Parathyroid adenoma (tissue), 2 donors: ENCODE measurements around the gene DMWD.

Source experiments
- H2AFZ ChIP-seq: fragments of 300-600 bp; sonication (generic); one replicate; pipeline ENCODE4 v1.7.0; 2017; ENCODE audit warnings: antibody characterized with exemption, mild to moderate bottlenecking
- H3K27ac ChIP-seq: fragments of 300-600 bp; sonication (generic); one replicate; pipeline ENCODE4 v1.7.0; 2017
- H3K27me3 ChIP-seq: fragments of 300-600 bp; sonication (generic); one replicate; pipeline ENCODE4 v1.7.0; 2017; ENCODE audit warnings: low read length; ENCODE audit not compliant: control insufficient read depth, insufficient read depth
- H3K36me3 ChIP-seq: fragments of 300-600 bp; sonication (generic); one replicate; pipeline ENCODE4 v1.7.0; 2017; ENCODE audit warnings: low read length; ENCODE audit not compliant: control insufficient read depth, insufficient read depth
- H3K4me1 ChIP-seq: fragments of 300-600 bp; sonication (generic); one replicate; pipeline ENCODE4 v1.7.0; 2017; ENCODE audit warnings: control low read depth
- H3K4me2 ChIP-seq: fragments of 300-600 bp; sonication (generic); one replicate; pipeline ENCODE4 v1.7.0; 2017; ENCODE audit warnings: low read length
- H3K4me3 ChIP-seq: fragments of 300-600 bp; sonication (generic); one replicate; pipeline ENCODE4 v1.7.0; 2017; ENCODE audit warnings: low read depth, low read length
- H3K79me2 ChIP-seq: fragments of 300-600 bp; sonication (generic); one replicate; pipeline ENCODE4 v1.7.0; 2017; ENCODE audit warnings: control low read depth
- H3K9ac ChIP-seq: fragments of 300-600 bp; sonication (generic); one replicate; pipeline ENCODE4 v1.7.0; 2017; ENCODE audit warnings: mild to moderate bottlenecking
- H3K9me3 ChIP-seq: fragments of 300-600 bp; sonication (generic); one replicate; pipeline ENCODE4 v1.7.0; 2017; ENCODE audit warnings: low read length; ENCODE audit not compliant: control insufficient read depth
- TF ChIP-seq, protein P1 (sequence below): fragments of 300-600 bp; sonication (generic); IDR thresholded peaks from one replicate; pipeline ENCODE4 v1.7.0; 2017; ENCODE audit warnings: antibody characterized with exemption, mild to moderate bottlenecking
- donor health status: primary hyperparathyroidism.

DMWD gene

DNA sequence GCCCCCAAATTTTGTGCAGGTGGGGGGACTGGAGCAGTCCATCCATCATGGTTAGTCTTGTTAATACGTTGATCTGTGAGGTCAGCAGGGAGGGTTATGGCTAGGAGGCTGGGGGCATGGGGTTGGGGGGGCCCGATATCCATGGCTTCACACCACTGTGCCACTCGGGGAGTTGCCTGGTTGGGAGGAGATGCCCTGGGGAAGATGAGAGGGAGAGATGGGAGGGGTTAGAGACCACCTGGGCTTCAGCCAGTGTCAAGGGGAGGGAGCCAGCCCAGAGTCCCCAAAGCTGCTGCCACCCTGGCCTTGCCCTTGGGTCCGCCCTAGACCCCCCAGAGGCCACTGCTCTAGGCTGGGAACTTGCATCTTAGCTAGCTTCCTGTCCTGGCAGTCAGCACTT, 8.5 kb downstream of the DMWD start:
- H2AFZ ChIP-seq: no peak overlapping the region
- H3K4me3 ChIP-seq: no peak overlapping the region
- peaks cover 10% of the 10 kb centered on the region for H3K4me1 ChIP-seq
- H3K9ac ChIP-seq: no peak overlapping the region
- TF ChIP-seq, protein P1, sequence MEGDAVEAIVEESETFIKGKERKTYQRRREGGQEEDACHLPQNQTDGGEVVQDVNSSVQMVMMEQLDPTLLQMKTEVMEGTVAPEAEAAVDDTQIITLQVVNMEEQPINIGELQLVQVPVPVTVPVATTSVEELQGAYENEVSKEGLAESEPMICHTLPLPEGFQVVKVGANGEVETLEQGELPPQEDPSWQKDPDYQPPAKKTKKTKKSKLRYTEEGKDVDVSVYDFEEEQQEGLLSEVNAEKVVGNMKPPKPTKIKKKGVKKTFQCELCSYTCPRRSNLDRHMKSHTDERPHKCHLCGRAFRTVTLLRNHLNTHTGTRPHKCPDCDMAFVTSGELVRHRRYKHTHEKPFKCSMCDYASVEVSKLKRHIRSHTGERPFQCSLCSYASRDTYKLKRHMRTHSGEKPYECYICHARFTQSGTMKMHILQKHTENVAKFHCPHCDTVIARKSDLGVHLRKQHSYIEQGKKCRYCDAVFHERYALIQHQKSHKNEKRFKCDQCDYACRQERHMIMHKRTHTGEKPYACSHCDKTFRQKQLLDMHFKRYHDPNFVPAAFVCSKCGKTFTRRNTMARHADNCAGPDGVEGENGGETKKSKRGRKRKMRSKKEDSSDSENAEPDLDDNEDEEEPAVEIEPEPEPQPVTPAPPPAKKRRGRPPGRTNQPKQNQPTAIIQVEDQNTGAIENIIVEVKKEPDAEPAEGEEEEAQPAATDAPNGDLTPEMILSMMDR: no peak
- peaks cover 2% of the 10 kb centered on the region for H3K79me2 ChIP-seq
- H3K36me3 ChIP-seq: no peaks in the 10 kb centered on the region
- H3K27me3 ChIP-seq: no peaks in the 10 kb centered on the region
- no peak overlapping the region for H3K27ac ChIP-seq
- no peak overlapping the region for H3K4me2 ChIP-seq
- no peaks in the 10 kb centered on the region for H3K9me3 ChIP-seq

DNA sequence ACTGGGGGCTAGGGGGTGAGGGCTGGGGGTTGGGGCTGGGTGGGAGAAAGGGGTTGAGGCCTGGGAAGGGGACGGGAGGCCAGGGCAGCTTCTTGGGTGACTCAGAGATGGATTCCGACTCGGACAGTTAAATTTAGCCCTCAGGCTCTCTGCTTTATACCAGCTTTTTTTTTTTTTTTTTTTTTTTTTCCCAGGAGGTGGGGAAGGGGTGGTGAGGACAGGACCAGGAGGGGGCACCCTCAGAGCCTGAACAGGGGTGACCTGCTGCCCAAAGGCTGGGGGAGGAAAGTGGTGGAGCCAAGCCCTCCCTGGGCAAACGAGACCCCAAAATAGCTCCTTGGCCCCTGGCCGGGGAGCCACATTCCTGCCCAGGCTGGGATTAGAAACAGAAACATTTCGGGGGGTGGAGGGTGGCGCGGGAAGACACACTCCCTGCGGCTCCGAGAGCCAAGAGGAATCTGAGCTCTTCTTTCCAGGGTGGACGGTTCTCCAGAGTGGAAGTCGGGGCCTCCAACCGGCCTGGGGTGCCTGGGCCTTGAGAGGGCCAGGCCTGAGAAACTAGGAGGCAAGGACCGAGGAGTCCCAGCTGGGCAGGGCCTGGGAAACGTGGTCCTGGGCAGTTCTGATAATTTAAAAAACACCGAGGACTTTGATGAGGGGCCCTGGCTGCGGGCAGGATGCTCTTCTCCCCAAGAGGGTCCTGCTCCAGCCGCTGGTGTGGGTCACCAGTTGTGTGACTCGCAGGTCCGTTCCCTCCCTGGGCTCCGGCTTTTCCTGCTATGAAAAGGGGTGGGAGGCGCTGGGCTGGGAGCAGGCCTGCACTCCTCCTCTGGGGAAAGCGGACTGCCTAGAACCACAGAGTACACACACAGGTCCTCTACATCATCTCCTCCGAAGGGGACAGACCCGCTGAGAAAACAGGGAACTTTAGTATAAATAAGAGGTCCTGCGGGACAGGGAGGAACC, 9.5 kb downstream of the DMWD start:
- Histone ChIP-seq H3K27ac (peak overlapping the region; percentile 39), H3K9me3 (no peaks in the 10 kb centered on the region), H3K9ac (no peak overlapping the region), H3K4me3 (no peak overlapping the region), H3K27me3 (no peaks in the 10 kb centered on the region), H3K36me3 (no peaks in the 10 kb centered on the region), H3K79me2 (peaks cover 2% of the 10 kb centered on the region), H3K4me1 (peaks cover 10% of the 10 kb centered on the region), H3K4me2 (no peak overlapping the region), H2AFZ (no peak overlapping the region)
- TF ChIP-seq, protein P1: no peak

DNA sequence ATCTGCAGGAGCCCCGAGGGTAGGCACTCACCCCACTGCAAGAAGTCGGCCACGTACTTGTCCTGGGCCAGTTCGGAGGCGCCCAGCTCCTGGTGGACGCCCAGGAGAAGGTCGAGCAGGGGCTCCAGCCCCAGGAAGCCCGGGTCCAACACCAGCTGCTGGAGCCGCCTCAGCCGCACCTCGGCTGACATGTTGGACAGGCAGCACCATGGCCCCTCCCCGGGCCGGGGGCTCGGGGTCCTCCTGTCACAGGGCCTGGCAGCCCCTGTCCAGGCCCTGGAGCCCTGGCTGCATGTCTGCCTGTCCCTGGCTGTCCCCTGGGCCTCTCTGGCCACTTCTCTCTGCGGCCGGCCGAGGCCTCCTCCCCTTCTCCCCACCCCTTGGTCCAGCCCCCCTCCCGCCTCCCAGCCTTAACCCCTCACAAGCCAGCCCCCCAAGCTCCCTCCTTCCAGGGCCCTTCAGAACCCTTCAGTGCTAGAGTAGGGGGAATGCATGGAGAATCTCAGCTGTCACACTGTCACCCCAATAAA, 10.4 kb downstream of the DMWD start, which contains the start of gene DMPK:
TSS of gene DMPK (minus strand) at position 329 of the 530 bp plus-strand sequence. CDS start at position 191, 138 bp downstream.
- Histone ChIP-seq H3K9ac (no peak within 1 kb of the TSS), H3K27ac (peak within 1 kb of the TSS; percentile 39)

DNA sequence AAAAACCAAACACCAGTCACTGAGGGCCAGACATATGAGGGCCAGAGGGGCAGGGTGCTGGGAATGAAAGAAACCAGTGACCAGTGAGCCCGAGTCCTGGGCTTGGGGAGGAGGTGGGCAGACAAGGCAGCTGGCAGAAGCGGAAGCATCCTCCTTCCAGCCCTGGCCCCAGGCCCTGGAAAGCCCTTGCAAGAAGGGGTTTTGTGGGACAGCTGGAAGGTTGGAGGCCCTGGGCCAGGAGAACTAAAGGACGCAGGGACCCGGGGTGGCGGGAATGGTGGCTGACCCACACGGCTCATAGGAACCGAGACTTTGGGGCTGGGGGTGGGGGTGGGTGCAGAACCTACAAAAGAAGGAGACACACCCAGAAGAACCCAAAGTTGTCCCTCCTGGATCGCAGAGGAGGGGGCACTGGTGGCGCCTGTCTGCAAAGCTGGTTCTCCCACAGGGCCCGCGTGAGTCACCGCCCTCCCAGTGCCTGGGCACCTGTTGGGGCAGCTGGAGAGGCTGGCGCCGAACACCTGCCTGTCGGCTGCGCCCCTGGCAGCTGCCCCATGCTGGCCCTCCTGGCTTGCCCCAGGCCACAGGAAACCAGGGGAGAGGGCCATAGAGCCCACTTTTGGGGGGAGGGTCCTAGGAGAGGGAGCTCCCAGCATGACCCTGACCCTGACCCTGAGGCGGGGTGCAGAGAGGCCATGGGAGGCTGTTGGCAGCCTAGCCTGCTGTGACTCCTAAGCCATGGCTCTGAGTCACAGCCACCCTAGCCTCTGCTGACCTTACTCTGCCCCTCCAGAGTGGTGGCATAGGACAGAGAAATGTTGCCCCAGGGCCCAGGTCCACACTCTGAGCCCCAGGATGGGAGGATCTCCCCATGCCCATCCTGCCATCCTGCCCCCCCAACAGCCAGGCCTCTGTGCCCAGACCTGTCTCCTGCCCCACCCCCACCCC, 11.2 kb downstream of the DMWD start:
- Histone ChIP-seq H3K79me2 (peaks cover 2% of the 10 kb centered on the region), H3K4me2 (no peak overlapping the region), H3K36me3 (no peaks in the 10 kb centered on the region), H3K9me3 (no peaks in the 10 kb centered on the region), H3K9ac (no peak overlapping the region), H3K4me1 (peaks cover 10% of the 10 kb centered on the region), H2AFZ (no peak overlapping the region), H3K27ac (no peak overlapping the region), H3K27me3 (no peaks in the 10 kb centered on the region), H3K4me3 (no peak overlapping the region)
- TF ChIP-seq, protein P1: no peak

More for the DNA sequence above, 10.4 kb downstream of the DMWD start, which contains the start of gene DMPK:
- H3K36me3 ChIP-seq: no peaks in the 10 kb centered on the region
- no peak within 1 kb of the TSS for H2AFZ ChIP-seq
- peaks cover 2% of the 10 kb centered on the region for H3K79me2 ChIP-seq
- TF ChIP-seq, protein P1: no peak
- peaks cover 10% of the 10 kb centered on the region for H3K4me1 ChIP-seq
- no peak within 1 kb of the TSS for H3K4me2 ChIP-seq
- H3K9me3 ChIP-seq: no peaks in the 10 kb centered on the region
- H3K27me3 ChIP-seq: no peaks in the 10 kb centered on the region
- no peak within 1 kb of the TSS for H3K4me3 ChIP-seq
